Hepatocyte (in vitro differentiated cells): ENCODE results near the gene MAX. TPM values are rescaled to one million over a fixed set of nuclear protein-coding genes. Genes with fewer than 3 reads are reported as not detected.

Experiments used
- DNase-seq: peaks from one replicate; pipeline ENCODE4 v3.0.0-alpha.2; 2016; ENCODE audit warnings: low spot score
- H2AFZ ChIP-seq: fragments of 200-600 bp; sonication (generic); 2 replicates; pipeline ENCODE4 v1.6.0; 2016; ENCODE audit warnings: antibody characterized with exemption, mild to moderate bottlenecking
- H3K27ac ChIP-seq: fragments of 200-600 bp; sonication (generic); 2 replicates; pipeline ENCODE4 v1.5.1; 2016; ENCODE audit warnings: mild to moderate bottlenecking
- H3K27me3 ChIP-seq: fragments of 200-600 bp; sonication (generic); 2 replicates; pipeline ENCODE4 v1.6.1; 2016
- H3K36me3 ChIP-seq: fragments of 200-600 bp; sonication (generic); replicated peaks from 2 replicates; pipeline ENCODE4 v1.5.1; 2016; ENCODE audit warnings: low read depth; ENCODE audit not compliant: insufficient read depth
- H3K4me1 ChIP-seq: fragments of 200-600 bp; sonication (generic); 2 replicates; pipeline ENCODE4 v1.5.1; 2016; ENCODE audit warnings: mild to moderate bottlenecking, moderate library complexity; ENCODE audit not compliant: insufficient read depth
- H3K4me2 ChIP-seq: fragments of 200-600 bp; sonication (generic); 2 replicates; pipeline ENCODE4 v1.6.0; 2016
- H3K4me3 ChIP-seq: fragments of 200-600 bp; sonication (generic); 2 replicates; pipeline ENCODE4 v1.5.1; 2016; ENCODE audit warnings: mild to moderate bottlenecking
- H3K79me2 ChIP-seq: fragments of 200-600 bp; sonication (generic); 2 replicates; pipeline ENCODE4 v1.6.0; 2017; ENCODE audit warnings: mild to moderate bottlenecking
- H3K9me2 ChIP-seq: fragments of 200-600 bp; sonication (generic); replicated peaks from 2 replicates; pipeline ENCODE4 v1.6.0; 2017; ENCODE audit warnings: mild to moderate bottlenecking; ENCODE audit not compliant: insufficient read depth
- H3K9me3 ChIP-seq: fragments of 200-600 bp; sonication (generic); 2 replicates; pipeline ENCODE4 v1.5.1; 2016; ENCODE audit warnings: low read depth, mild to moderate bottlenecking
- H4K20me1 ChIP-seq: fragments of 200-600 bp; sonication (generic); 2 replicates; pipeline ENCODE4 v1.6.0; 2016; ENCODE audit warnings: mild to moderate bottlenecking; ENCODE audit not compliant: insufficient read depth, poor library complexity, severe bottlenecking
- CTCF ChIP-seq: fragments of 200-600 bp; sonication (generic); IDR thresholded peaks from 2 replicates; pipeline ENCODE4 v1.5.1; 2016; ENCODE audit warnings: antibody characterized with exemption, mild to moderate bottlenecking; ENCODE audit not compliant: poor library complexity
- EZH2 ChIP-seq: fragments of 200-600 bp; sonication (generic); IDR thresholded peaks from 2 replicates; pipeline ENCODE4 v1.6.1; 2016; ENCODE audit warnings: antibody characterized with exemption, mild to moderate bottlenecking, borderline replicate concordance
- EZH2phosphoT487 ChIP-seq: fragments of 200-600 bp; sonication (generic); IDR thresholded peaks from one replicate; pipeline ENCODE4 v1.6.1; 2018; ENCODE audit warnings: antibody characterized with exemption, mild to moderate bottlenecking, low read depth, moderate library complexity; ENCODE audit not compliant: unreplicated experiment, severe bottlenecking
- WGBS: methylation state at CpG from one replicate; pipeline ENCODE4 v1.1.6; 2016; ENCODE audit warnings: low lambda C conversion rate; ENCODE audit errors: missing lambda C conversion rate; 5-methylcytosine and 5-hydroxymethylcytosine counted together
- polyA plus RNA-seq: library from polyadenylated mRNA; unstranded; fragments of >200 nt; fragmentation: Nextera tagmentation; extraction: Ambion mirVana; gene quantifications from 2 replicates; pipeline ENCODE4 v1.2.1, GENCODE V29; 2016
- total RNA-seq: library from RNA; depleted of rRNA; stranded (reverse); fragments of >200 nt; gene quantifications from 2 replicates; pipeline ENCODE4 v1.2.3, GENCODE V29; 2014

MAX gene
- total and polyA plus RNA-seq, 2 experiments from 2014 or later, result 53.5 to 86.5 TPM

- no peak overlapping the region for H3K4me3 ChIP-seq
- 60% methylated on average over 3 of the region's 3 CpGs for WGBS
- H3K9me3 ChIP-seq, result no peaks in the 10 kb centered on the region
- no peaks in the 10 kb centered on the region for H3K27me3 ChIP-seq
- no peaks in the 10 kb centered on the region for H3K4me1 ChIP-seq
- no peak for DNase-seq
- no peak for TF ChIP-seq CTCF
- no peak for TF ChIP-seq EZH2
- TF ChIP-seq EZH2phosphoT487, result no peak
- H3K36me3 ChIP-seq, result no peaks in the 10 kb centered on the region
- H3K9me2 ChIP-seq, result no peaks in the 10 kb centered on the region
- H3K27ac ChIP-seq, result no peak overlapping the region
- H4K20me1 ChIP-seq, result no peaks in the 10 kb centered on the region
- H2AFZ ChIP-seq, result no peak overlapping the region
- H3K79me2 ChIP-seq, result no peaks in the 10 kb centered on the region
- no peak overlapping the region for H3K4me2 ChIP-seq
Observed at GRCh38 chr14:65028937-65029336, 73.4 kb downstream of the MAX start.

- 96% methylated on average over 11 of the region's 11 CpGs for WGBS
- Histone ChIP-seq H3K4me1 (no peaks in the 10 kb centered on the region), H3K4me2 (no peak overlapping the region), H3K27ac (no peak overlapping the region), H3K9me3 (no peaks in the 10 kb centered on the region), H3K9me2 (no peaks in the 10 kb centered on the region), H4K20me1 (no peaks in the 10 kb centered on the region), H3K4me3 (no peak overlapping the region), H3K27me3 (no peaks in the 10 kb centered on the region), H2AFZ (no peak overlapping the region), H3K79me2 (no peaks in the 10 kb centered on the region), H3K36me3 (no peaks in the 10 kb centered on the region)
- TF ChIP-seq EZH2phosphoT487, result no peak
- no peak for TF ChIP-seq EZH2
- no peak for TF ChIP-seq CTCF
- no peak for DNase-seq
Observed at GRCh38 chr14:65027127-65027799, 75.1 kb downstream of the MAX start.

DNA sequence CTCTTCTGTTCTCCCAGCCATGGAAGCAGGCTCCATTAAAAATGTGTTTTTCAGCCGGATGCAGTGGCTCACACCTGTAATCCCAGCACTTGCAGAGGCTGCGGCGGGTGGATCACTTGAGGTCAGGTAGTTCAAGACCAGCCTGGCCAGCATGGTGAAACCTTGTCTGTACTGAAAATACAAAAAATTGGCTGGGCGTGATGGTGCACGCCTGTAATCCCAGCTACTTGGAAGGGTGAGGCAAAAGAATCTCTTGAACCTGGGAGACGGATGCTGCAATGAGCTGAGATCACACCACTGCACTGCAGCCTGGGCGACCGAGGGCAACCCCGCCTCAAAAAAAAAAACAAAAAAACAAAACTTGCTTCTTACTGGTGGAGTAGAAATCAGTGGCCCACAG is 75.8 kb downstream of the MAX start:
- H3K4me2 ChIP-seq, result no peak overlapping the region
- no peak overlapping the region for H3K4me3 ChIP-seq
- no peaks in the 10 kb centered on the region for H3K9me3 ChIP-seq
- H3K4me1 ChIP-seq, result no peaks in the 10 kb centered on the region
- no peak for DNase-seq
- no peak overlapping the region for H3K27ac ChIP-seq
- no peaks in the 10 kb centered on the region for H3K79me2 ChIP-seq
- H3K27me3 ChIP-seq, result no peaks in the 10 kb centered on the region
- no peaks in the 10 kb centered on the region for H3K36me3 ChIP-seq
- H4K20me1 ChIP-seq, result no peaks in the 10 kb centered on the region
- WGBS, result 97% methylated on average over 9 of the region's 9 CpGs
- TF ChIP-seq EZH2phosphoT487 (no peak), EZH2 (no peak), CTCF (no peak)
- H3K9me2 ChIP-seq, result no peaks in the 10 kb centered on the region
- no peak overlapping the region for H2AFZ ChIP-seq

- Histone ChIP-seq H2AFZ (no peak overlapping the region), H3K79me2 (no peaks in the 10 kb centered on the region), H3K27me3 (no peaks in the 10 kb centered on the region), H3K9me3 (no peaks in the 10 kb centered on the region), H3K9me2 (no peaks in the 10 kb centered on the region), H3K4me1 (no peaks in the 10 kb centered on the region), H3K4me3 (no peak overlapping the region), H4K20me1 (no peaks in the 10 kb centered on the region), H3K36me3 (no peaks in the 10 kb centered on the region), H3K4me2 (no peak overlapping the region), H3K27ac (no peak overlapping the region)
- DNase-seq, result no peak
- TF ChIP-seq EZH2phosphoT487, result no peak
- TF ChIP-seq EZH2, result no peak
- no peak for TF ChIP-seq CTCF
- WGBS, result 85% methylated on average over 6 of the region's 6 CpGs
Observed at GRCh38 chr14:65025818-65026217, 76.5 kb downstream of the MAX start.
